Measurements from ENCODE around the gene GLG1.
"Not testable (repeated sequence)": the region's sequence is repeated elsewhere in the genome, so short reads cannot be mapped to it uniquely, and the experiment has no call there.

Gene GLG1

GRCh38 chr16:74606521-74607309 is at the start of gene GLG1:
Gene GLG1, minus strand, starts transcription at chr16:74607114. Its CDS starts 20 bp downstream, at chr16:74607094.
- peak within 1 kb of the TSS; percentile 27 for H3K27ac ChIP-seq (ENCODE audit: low read length)
- H3K9ac ChIP-seq (ENCODE audit: low read depth, low read length) = peak within 1 kb of the TSS; percentile 94
- H3K36me3 ChIP-seq (ENCODE audit: insufficient read depth, low read depth, low read length) = no peaks in the 10 kb centered on the region
- H3K9me3 ChIP-seq (ENCODE audit: insufficient read depth, low read depth, low read length) = no peaks in the 10 kb centered on the region
- H3K27me3 ChIP-seq (ENCODE audit: insufficient read depth, low read length) = no peaks in the 10 kb centered on the region
- H3K4me3 ChIP-seq (ENCODE audit: low read length) = peak within 1 kb of the TSS; percentile 95
- peaks cover 15% of the 10 kb centered on the region; the same call in 1 of the 2 replicates for H3K4me1 ChIP-seq (ENCODE audit: insufficient read depth, low read length)

- peaks cover 98% of the 10 kb centered on the region for H3K36me3 ChIP-seq (ENCODE audit: insufficient read depth, low read depth, low read length)
Measured at GRCh38 chr16:74654536-74655050, 47.7 kb upstream of the GLG1 start.

GRCh38 chr16:74652883-74653282 is 46.0 kb upstream of the GLG1 start:
- not testable (repeated sequence) for H3K27me3 ChIP-seq (ENCODE audit: insufficient read depth, low read length); H3K4me1 ChIP-seq (ENCODE audit: insufficient read depth, low read length); H3K4me3 ChIP-seq (ENCODE audit: low read length); H3K27ac ChIP-seq (ENCODE audit: low read length); H3K9ac ChIP-seq (ENCODE audit: low read depth, low read length); H3K9me3 ChIP-seq (ENCODE audit: insufficient read depth, low read depth, low read length)
- peaks cover 98% of the 10 kb centered on the region for H3K36me3 ChIP-seq (ENCODE audit: insufficient read depth, low read depth, low read length)

More at GRCh38 chr16:74654536-74655050, 47.7 kb upstream of the GLG1 start:
- H3K4me1 ChIP-seq (ENCODE audit: insufficient read depth, low read length) = no peaks in the 10 kb centered on the region
- H3K27me3 ChIP-seq (ENCODE audit: insufficient read depth, low read length) = no peaks in the 10 kb centered on the region
- H3K4me3 ChIP-seq (ENCODE audit: low read length) = no peak overlapping the region
- no peaks in the 10 kb centered on the region for H3K9me3 ChIP-seq (ENCODE audit: insufficient read depth, low read depth, low read length)
- no peak overlapping the region for H3K27ac ChIP-seq (ENCODE audit: low read length)
- H3K9ac ChIP-seq (ENCODE audit: low read depth, low read length) = no peak overlapping the region

DNA sequence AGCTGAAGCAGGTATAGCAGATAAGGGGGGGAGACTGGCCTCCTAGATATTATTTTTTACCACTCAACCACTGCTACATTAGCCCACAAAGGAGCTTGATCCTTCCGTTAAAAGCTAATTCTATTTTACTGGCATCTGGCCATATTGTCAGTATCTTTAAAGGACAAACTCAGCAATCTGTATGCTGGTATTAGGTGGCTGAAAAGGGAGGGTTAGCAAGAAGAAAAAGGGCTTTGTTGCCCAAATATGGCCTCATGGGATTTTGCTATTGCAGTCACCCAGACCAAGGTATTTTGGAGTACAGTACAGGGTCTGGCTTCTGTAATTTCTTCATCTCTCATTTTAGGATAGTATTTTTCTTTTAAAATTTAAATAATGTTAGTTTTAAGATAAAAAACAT is 45.3 kb upstream of the GLG1 start:
- no peak overlapping the region for H3K4me3 ChIP-seq (ENCODE audit: low read length)
- H3K27ac ChIP-seq (ENCODE audit: low read length) = no peak overlapping the region
- no peaks in the 10 kb centered on the region for H3K27me3 ChIP-seq (ENCODE audit: insufficient read depth, low read length)
- H3K9ac ChIP-seq (ENCODE audit: low read depth, low read length) = no peak overlapping the region
- no peaks in the 10 kb centered on the region for H3K4me1 ChIP-seq (ENCODE audit: insufficient read depth, low read length)
- peaks cover 98% of the 10 kb centered on the region for H3K36me3 ChIP-seq (ENCODE audit: insufficient read depth, low read depth, low read length)
- H3K9me3 ChIP-seq (ENCODE audit: insufficient read depth, low read depth, low read length) = no peaks in the 10 kb centered on the region

DNA sequence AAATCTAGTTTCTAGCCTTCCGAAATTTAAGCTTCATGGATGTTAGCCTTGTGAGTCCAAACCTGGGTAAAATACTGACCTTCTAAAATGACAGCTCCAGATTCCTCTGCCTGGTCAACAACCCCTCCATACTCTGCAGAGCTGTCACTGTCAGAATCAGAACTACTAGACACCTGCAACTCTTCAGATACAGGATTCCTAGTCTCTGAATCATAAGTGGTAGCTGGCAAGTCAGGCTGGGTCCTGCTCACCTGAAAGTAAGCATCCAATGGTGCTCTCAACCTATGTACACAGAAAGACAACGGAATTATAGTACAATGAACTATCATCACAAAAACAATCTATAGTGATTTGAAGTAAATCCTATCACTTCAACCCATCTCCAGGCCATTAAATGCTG is 44.9 kb upstream of the GLG1 start:
- no peaks in the 10 kb centered on the region for H3K4me1 ChIP-seq (ENCODE audit: insufficient read depth, low read length)
- no peak overlapping the region for H3K4me3 ChIP-seq (ENCODE audit: low read length)
- H3K9ac ChIP-seq (ENCODE audit: low read depth, low read length) = no peak overlapping the region
- H3K27ac ChIP-seq (ENCODE audit: low read length) = no peak overlapping the region
- no peaks in the 10 kb centered on the region for H3K9me3 ChIP-seq (ENCODE audit: insufficient read depth, low read depth, low read length)
- H3K27me3 ChIP-seq (ENCODE audit: insufficient read depth, low read length) = no peaks in the 10 kb centered on the region
- H3K36me3 ChIP-seq (ENCODE audit: insufficient read depth, low read depth, low read length) = peaks cover 98% of the 10 kb centered on the region

DNA sequence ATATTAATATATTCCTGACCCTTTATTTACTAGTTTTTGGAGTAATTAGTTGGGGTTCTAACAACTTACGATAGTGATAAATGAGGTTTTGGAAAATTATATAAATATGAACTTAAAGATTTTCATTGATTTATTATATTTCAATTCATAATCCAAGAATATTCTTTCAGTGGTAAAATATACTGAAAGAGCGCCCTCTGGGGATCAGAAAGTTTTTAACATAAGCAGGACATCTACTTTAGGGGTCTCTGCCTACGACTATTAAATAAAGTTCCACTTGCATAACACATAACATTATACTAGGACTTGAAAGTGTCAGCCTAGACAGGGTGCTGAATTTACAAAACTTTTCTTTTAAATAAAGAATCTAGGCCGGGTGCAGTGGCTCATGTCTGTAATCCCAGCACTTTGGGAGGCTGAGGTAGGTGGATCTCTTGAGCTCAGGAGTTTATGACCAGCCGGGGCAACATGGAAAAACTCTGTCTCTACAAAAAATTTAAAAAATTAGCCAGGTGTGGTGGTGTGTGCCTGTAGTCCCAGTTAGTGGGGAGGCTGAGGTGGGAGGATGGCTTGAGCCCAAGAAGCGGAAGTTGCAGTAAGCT is 44.2 kb upstream of the GLG1 start:
- no peaks in the 10 kb centered on the region for H3K9me3 ChIP-seq (ENCODE audit: insufficient read depth, low read depth, low read length)
- no peak overlapping the region for H3K27ac ChIP-seq (ENCODE audit: low read length)
- no peak overlapping the region for H3K4me3 ChIP-seq (ENCODE audit: low read length)
- no peaks in the 10 kb centered on the region for H3K4me1 ChIP-seq (ENCODE audit: insufficient read depth, low read length)
- no peaks in the 10 kb centered on the region for H3K27me3 ChIP-seq (ENCODE audit: insufficient read depth, low read length)
- H3K9ac ChIP-seq (ENCODE audit: low read depth, low read length) = no peak overlapping the region
- peaks cover 98% of the 10 kb centered on the region for H3K36me3 ChIP-seq (ENCODE audit: insufficient read depth, low read depth, low read length)

- Histone ChIP-seq H3K27ac (ENCODE audit: low read length) (no peak overlapping the region), H3K4me1 (ENCODE audit: insufficient read depth, low read length) (no peaks in the 10 kb centered on the region), H3K4me3 (ENCODE audit: low read length) (no peak overlapping the region)
Measured at GRCh38 chr16:74649839-74650504, 43.1 kb upstream of the GLG1 start.

DNA sequence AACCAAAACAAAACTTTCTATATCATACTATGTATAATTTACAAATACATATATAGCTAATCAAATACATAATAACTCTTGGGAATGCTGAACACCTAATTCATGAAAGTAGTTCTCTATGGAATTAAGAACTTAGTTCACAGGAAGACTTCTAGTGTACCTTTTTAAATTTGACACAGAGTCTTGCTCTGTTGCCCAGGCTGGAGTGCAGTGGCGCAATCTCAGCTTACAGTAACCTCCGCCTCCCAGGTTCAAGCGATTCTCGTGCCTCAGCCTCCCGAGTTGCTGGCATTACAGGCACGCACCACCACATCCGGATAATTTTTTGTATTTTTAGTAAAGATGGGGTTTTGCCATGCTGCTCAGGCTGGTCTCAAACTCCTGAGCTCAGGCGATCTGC is 35.1 kb upstream of the GLG1 start:
- Histone ChIP-seq H3K36me3 (ENCODE audit: insufficient read depth, low read depth, low read length) (peaks cover 99% of the 10 kb centered on the region), H3K27ac (ENCODE audit: low read length) (no peak overlapping the region), H3K9me3 (ENCODE audit: insufficient read depth, low read depth, low read length) (no peaks in the 10 kb centered on the region), H3K9ac (ENCODE audit: low read depth, low read length) (no peak overlapping the region), H3K4me1 (ENCODE audit: insufficient read depth, low read length) (no peaks in the 10 kb centered on the region), H3K27me3 (ENCODE audit: insufficient read depth, low read length) (no peaks in the 10 kb centered on the region), H3K4me3 (ENCODE audit: low read length) (no peak overlapping the region)

More at GRCh38 chr16:74649839-74650504, 43.1 kb upstream of the GLG1 start:
- Histone ChIP-seq H3K27me3 (ENCODE audit: insufficient read depth, low read length) (no peaks in the 10 kb centered on the region), H3K36me3 (ENCODE audit: insufficient read depth, low read depth, low read length) (peaks cover 99% of the 10 kb centered on the region), H3K9me3 (ENCODE audit: insufficient read depth, low read depth, low read length) (no peaks in the 10 kb centered on the region), H3K9ac (ENCODE audit: low read depth, low read length) (no peak overlapping the region)

DNA sequence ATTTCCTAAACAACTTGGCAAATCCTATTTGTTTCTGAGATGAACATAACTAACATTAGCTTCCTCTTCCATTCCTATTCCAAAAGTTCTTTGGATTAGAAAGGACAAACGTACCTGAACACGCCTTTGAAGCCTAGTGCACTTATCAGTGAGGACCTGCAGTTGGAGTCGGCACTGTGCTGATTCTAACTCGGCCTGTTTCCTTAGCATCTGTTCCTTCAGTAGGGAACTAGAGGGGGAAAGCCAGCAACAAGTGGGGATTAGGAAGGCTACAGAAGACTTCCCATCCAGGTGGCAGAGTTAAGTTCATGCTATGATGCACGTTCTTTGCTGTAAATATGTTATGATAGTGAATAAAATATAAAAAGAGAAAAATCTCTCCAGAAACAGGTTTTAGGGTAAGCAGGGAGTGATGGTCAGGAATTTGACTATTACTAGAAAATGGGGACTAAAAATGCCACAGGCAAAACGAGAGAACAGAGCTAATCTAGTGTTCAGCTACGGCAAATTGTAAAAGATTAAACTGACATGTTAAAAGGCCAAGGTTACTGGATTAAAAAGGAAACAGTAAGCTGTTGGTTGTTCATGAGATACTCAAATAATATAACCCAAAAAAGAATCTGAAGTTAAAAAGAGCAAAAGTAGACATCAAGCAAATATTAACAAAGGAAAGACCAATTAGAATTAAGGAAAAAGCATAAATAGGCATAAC is 31.0 kb upstream of the GLG1 start:
- H3K4me1 ChIP-seq (ENCODE audit: insufficient read depth, low read length) = no peaks in the 10 kb centered on the region
- no peak overlapping the region for H3K9ac ChIP-seq (ENCODE audit: low read depth, low read length)
- peaks cover 97% of the 10 kb centered on the region for H3K36me3 ChIP-seq (ENCODE audit: insufficient read depth, low read depth, low read length)
- H3K27ac ChIP-seq (ENCODE audit: low read length) = no peak overlapping the region
- H3K4me3 ChIP-seq (ENCODE audit: low read length) = no peak overlapping the region
- no peaks in the 10 kb centered on the region for H3K9me3 ChIP-seq (ENCODE audit: insufficient read depth, low read depth, low read length)
- no peaks in the 10 kb centered on the region for H3K27me3 ChIP-seq (ENCODE audit: insufficient read depth, low read length)

DNA sequence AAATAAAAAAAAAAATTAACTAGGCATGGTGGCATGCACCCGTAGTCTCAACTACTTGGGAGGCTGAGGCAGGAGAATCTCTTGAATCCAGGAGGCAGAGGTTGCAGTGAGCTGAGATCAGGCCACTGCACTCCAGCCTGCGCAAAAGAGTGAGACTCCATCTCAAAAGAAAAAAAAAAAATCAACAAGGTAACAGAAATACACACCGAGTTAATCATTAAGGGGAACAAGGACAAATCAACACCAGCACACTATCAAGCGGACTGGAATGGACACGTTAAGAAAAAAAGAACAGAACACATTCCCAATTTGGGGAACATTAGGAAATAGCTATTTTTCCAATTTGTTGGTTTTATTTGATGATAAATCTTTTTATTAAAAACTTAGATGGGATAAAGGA is 28.4 kb upstream of the GLG1 start:
- Histone ChIP-seq H3K9ac (ENCODE audit: low read depth, low read length) (no peak overlapping the region), H3K9me3 (ENCODE audit: insufficient read depth, low read depth, low read length) (no peaks in the 10 kb centered on the region), H3K36me3 (ENCODE audit: insufficient read depth, low read depth, low read length) (peaks cover 98% of the 10 kb centered on the region), H3K4me1 (ENCODE audit: insufficient read depth, low read length) (no peaks in the 10 kb centered on the region), H3K4me3 (ENCODE audit: low read length) (no peak overlapping the region), H3K27ac (ENCODE audit: low read length) (no peak overlapping the region), H3K27me3 (ENCODE audit: insufficient read depth, low read length) (no peaks in the 10 kb centered on the region)

- Histone ChIP-seq H3K27ac (ENCODE audit: low read length) (no peak overlapping the region), H3K9me3 (ENCODE audit: insufficient read depth, low read depth, low read length) (no peaks in the 10 kb centered on the region), H3K4me1 (ENCODE audit: insufficient read depth, low read length) (no peaks in the 10 kb centered on the region), H3K4me3 (ENCODE audit: low read length) (no peak overlapping the region), H3K27me3 (ENCODE audit: insufficient read depth, low read length) (no peaks in the 10 kb centered on the region), H3K36me3 (ENCODE audit: insufficient read depth, low read depth, low read length) (peaks cover 98% of the 10 kb centered on the region), H3K9ac (ENCODE audit: low read depth, low read length) (no peak overlapping the region)
Measured at GRCh38 chr16:74633686-74634085, 26.8 kb upstream of the GLG1 start.
